Measurements from ENCODE around the gene C11orf21. TPM values are rescaled to one million over a fixed set of nuclear protein-coding genes. Genes with fewer than 3 reads are reported as not detected.
"Not testable (repeated sequence)": the region's sequence is repeated elsewhere in the genome, so short reads cannot be mapped to it uniquely, and the experiment has no call there.

The C11orf21 gene
- total RNA-seq, 2 experiments from 2014 or later = 3.5 to 4.2 TPM

- POLR2A ChIA-PET, CTCF ChIA-PET: not testable (repeated sequence)
Measured at GRCh38 chr11:2286350-2286749, 15.4 kb downstream of the C11orf21 start.

DNA sequence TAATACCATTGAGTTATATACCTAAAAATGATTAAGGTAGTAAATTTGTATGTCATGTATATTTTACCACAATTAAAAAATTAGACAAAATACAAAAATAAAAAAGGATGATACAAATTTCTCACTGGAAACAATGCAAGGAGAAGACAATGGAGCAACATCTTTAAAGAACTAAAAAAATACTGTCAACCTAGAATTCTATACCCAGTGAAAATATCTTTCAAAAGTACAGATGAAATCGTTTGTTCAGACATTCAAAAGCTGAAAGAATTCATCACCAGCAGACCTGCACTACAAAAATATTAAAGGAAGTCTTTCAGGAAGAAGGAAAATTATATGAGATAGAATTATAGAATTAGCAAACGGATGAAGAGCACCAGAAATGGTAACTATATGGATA is 21.5 kb downstream of the C11orf21 start:
- ChIA-PET POLR2A (no interaction called here), CTCF (interaction anchor here (0.7 kb wide), 1 partner anchor 604 kb away, joined by 3 read pairs; no protein-coding TSS in a partner anchor)

- ChIA-PET POLR2A (no interaction called here), CTCF (no interaction called here)
Measured at GRCh38 chr11:2277933-2278523, 23.7 kb downstream of the C11orf21 start.

DNA sequence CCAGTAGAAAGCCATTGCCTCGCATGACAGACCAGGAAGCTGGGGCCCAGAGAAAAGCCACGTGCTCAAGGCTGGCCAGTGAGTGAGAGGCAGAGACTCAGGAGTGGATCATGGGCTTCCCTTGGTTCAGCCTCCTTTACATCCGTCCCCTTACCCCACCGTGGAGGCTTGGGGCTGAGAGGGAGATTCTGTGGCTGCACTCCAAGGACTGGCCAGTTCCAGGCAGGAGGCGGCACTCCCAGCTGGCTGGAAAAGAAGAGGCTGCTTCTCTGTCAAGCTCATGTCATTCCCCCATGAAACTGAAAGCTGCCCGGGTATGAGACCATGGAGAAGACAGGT is 24.7 kb downstream of the C11orf21 start:
- CTCF ChIA-PET = no interaction called here

DNA sequence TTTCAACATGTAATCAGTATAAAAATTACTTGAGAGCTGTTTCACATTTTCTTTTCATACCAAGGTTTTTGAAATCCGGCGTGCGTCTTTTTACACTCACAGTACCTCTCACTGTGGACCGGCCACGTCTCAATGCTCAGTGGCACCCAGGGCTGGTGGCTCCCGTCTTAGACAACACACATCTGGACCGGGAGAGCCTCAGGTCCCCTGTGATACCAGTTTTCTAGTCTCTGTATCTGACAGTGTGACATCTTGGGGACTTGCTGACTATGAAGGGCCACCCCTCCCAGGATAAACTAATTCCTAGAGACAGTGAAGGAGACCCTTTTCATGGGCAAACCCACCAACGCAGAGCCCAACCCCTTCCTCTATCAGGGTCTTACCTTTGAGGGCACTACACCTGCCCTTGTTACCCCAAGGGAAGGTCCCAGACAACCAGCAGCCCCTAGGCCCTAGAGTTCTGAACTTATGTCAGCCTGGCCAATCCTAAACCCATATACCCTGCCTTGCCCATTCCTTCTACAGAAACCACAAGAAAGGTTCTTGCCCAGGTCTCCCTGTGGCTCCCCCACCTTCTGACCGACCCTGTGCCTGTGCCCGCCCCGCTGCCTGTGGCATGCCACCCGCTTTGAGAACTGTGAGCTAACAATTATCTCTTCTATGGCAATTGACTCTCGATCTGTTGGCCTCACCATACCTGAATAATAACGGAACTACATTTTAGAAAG is 25.3 kb downstream of the C11orf21 start:
- CTCF ChIA-PET = interaction anchor here (0.7 to 1.2 kb wide), 2 partner anchors 23 to 183 kb away, joined by 3 read pairs; no protein-coding TSS in a partner anchor
- POLR2A ChIA-PET = no interaction called here

More for the DNA sequence above, 24.7 kb downstream of the C11orf21 start:
- POLR2A ChIA-PET = no interaction called here

DNA sequence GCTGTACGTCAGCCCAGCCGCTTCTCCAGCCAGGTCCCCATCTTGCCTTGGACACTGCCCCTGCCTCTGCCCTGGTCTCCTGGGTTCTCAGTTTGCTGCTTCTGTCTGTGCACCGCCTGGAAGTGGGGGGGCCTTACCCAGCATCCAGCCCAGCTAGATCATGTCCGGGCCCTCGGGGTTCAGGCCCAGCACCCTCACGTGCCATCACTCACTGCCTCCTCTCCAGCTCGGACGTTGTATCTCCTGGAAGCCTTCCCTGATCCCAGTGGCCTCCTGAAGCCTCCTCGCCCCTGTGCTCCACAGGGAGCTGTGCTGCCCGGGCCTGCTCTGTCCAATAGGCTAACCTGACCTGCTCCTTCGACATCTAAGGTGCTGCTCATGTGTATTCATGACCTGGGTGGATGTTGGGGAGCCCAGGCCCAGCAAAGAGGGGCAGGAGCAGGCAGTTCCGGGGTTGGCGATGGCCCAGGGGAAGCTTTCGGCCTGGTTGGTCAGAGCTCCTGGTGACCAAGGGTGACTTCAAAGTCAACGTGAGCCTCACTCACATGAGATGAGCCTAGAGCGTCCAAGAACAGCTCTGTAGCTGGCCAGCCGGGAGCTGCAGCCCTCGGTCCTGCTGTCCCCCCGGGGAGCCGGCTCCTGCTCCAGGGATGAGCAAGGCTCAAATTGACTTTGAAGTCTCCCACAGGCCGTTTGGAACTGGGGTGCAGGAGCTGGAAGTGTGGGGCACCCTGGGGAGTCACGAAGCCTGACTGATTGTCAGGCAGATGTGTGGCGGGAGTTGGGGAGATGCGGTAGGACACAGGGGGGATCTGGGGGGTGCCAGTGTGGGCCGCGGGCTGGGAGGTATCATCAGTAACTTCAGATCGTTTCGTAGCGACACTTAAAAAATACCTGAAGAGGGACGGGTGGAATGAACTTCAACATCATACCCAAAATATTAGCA is 26.1 kb downstream of the C11orf21 start:
- POLR2A ChIA-PET = no interaction called here
- CTCF ChIA-PET = interaction anchor here (0.7 to 1.2 kb wide), 2 partner anchors 23 to 184 kb away, joined by 3 read pairs; no protein-coding TSS in a partner anchor

- POLR2A ChIA-PET = no interaction called here
- CTCF ChIA-PET = interaction anchor here (1.2 kb wide), 1 partner anchor 75 kb away, joined by 3 read pairs; no protein-coding TSS in a partner anchor
Measured at GRCh38 chr11:2273771-2274170, 27.9 kb downstream of the C11orf21 start.

GRCh38 chr11:2273311-2273710 is 28.4 kb downstream of the C11orf21 start:
- CTCF ChIA-PET = interaction anchor here (1.2 kb wide), 1 partner anchor 75 kb away, joined by 3 read pairs; no protein-coding TSS in a partner anchor

DNA sequence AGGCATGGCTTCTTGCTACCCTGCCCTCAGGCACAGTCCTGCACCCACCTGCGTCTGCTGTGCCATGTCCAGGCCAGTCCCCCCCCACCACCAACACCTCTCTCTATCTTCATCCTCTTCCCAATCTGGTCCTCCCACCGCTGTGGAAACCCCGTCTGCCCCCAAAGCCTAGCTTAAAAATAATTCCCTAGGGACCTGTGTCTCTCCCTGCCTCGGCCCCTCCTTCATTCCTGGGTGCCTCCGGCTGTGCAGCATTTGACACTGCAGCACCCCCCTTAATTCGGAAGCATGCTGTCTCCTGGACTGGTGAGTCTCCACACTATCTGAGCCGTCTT is 28.8 kb downstream of the C11orf21 start:
- POLR2A ChIA-PET = no interaction called here

More at GRCh38 chr11:2273311-2273710, 28.4 kb downstream of the C11orf21 start:
- POLR2A ChIA-PET = no interaction called here

DNA sequence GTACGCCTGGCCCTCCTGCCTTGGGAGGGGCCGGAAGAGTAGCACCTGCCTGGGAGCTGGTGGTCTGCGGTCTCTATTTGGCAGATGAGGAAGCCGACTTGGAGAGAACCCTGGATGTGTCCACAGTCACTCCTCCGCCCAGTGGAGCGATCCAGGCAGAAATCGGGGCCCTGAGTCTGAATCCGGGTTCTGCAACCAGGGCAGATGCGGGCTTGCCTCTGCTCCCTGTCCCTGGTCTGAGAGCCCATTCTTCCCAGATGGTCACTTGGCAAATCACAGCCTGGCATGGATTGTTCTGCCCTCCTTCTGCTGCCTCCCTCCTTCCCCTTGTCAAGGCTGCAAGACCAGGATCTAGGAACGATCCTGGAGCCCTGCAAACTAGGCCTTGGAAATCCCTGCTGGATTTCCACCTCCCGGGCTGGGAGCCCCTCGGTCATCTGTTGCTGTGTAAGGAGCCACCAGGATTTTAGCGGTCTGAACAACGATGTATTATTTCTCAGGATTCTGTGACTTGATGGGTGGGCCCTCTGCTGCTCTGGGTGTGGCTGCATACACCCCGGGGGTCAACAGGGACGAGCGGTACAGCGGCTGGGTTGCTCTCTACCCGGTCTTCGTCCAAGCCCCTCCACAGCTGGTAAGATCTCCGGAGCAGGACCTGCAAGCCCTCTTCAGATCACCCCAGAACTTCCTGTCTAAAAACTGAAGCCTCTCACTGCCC is 29.3 kb downstream of the C11orf21 start:
- POLR2A ChIA-PET = interaction anchor here (0.7 kb wide), 1 partner anchor 26 kb away, joined by 3 read pairs; no protein-coding TSS in a partner anchor
- CTCF ChIA-PET = interaction anchor here (1.2 kb wide), 1 partner anchor 74 kb away, joined by 3 read pairs; no protein-coding TSS in a partner anchor

More for the DNA sequence above, 28.8 kb downstream of the C11orf21 start:
- CTCF ChIA-PET = interaction anchor here (1.2 kb wide), 1 partner anchor 75 kb away, joined by 3 read pairs; no protein-coding TSS in a partner anchor

DNA sequence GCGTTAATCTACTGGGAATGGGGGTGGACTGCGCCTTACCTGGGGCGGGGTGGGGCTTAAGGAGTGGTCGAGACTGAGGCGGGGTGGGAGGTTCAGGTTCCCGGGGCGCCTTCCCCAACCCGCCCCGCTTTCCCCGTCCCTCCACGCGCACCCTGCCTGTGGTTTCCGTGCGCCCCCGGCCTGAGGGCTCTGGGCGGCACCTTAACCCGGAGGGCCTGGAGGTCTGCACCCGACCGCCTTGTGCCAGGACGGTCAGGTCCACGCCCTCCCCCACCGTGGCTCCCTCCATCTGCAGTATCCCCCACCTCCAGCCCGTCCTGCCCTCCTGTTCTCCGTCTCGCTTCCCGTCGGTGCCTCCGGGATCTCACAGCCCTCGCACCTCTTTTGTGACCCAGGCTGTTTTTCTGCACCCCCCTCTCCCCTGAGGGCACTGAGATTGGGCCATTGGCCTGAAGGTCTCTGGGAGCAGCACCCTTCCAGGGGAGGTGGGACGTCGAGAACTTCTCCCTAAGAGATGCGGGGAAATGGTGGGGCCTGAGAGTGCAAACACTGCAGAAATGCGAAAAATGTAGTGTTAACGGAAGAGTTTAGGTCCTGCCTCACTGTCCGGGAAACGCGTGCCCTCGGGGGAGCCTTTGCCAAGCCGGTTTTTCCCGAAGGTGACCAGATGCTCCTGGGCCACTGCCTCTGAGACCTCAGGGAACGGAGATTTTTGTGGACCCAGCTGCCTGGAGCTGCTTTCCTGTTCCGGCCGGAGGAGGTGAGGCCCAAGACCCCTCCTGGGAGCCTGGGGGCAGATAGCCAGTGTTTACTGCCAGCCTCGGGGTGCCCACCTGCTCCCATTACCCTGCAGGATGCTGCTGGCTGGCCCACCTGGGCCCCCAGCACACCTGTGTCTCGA is 30.1 kb downstream of the C11orf21 start:
- CTCF ChIA-PET = no interaction called here
- POLR2A ChIA-PET = interaction anchor here (0.7 kb wide), 1 partner anchor 27 kb away, joined by 3 read pairs; no protein-coding TSS in a partner anchor

GRCh38 chr11:2271077-2271326 is 30.7 kb downstream of the C11orf21 start:
- POLR2A ChIA-PET = no interaction called here
- CTCF ChIA-PET = no interaction called here

GRCh38 chr11:2270322-2271076 is 31.2 kb downstream of the C11orf21 start, which contains the start of gene ASCL2:
ASCL2 (minus strand) TSS chr11:2270588; CDS start chr11:2270332, 256 bp downstream.
- POLR2A ChIA-PET = no interaction called here
- CTCF ChIA-PET = interaction anchor here (1.1 to 1.4 kb wide), 2 partner anchors 35 to 78 kb away, joined by 3 to 4 read pairs; no protein-coding TSS in a partner anchor

- POLR2A ChIA-PET = interaction anchor here (0.6 kb wide), 1 partner anchor 151 kb away, joined by 3 read pairs; no protein-coding TSS in a partner anchor
Measured at GRCh38 chr11:2269601-2270321, 32.0 kb downstream of the C11orf21 start.

DNA sequence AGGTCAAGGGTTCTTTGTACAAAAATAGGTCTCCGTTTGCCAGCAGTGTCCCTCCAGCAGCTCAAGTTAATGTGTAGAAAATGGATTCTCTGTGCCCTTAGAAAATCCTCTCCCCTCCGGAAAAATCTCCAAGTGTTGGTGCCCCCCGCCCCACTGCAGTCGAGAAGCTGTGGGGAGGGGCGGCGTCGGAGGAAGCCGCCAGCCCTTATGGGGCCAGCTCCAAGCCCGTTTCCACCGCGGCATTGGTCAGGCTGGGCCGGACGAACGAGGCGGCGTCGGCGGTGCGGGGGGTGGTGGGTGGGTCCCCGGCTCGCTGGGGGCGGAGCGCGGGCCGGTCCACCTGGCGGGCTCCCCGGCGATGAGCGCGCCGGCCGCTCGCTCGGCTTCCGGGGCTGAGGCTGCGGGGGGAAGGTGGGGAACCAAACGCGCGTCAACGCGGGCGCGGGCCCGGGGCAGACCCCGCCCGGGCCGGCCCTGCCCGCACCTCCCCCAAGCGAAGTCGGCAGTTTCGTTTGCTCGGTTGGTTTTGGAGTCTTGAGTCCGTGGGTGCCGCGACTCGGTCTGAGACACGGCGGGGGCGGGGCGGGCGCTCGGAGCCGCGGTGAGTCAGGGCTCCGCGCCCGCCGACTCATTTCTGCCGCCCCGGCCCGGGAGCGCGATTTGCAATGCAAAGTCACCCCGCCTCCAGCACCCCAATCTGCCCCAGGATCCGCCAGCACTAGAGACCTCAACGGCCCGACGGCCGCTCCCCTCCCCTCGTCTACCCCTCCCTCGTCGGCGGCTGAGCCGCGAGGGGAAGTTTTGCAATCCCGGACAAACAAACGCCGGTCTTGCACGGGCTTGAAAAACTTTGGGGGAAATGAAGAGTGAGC is 32.8 kb downstream of the C11orf21 start:
- CTCF ChIA-PET = interaction anchor here (0.9 to 2.2 kb wide), 4 partner anchors 36 to 151 kb away, joined by 3 to 7 read pairs (median 4); no protein-coding TSS in a partner anchor
- POLR2A ChIA-PET = interaction anchor here (0.6 kb wide), 1 partner anchor 152 kb away, joined by 3 read pairs; no protein-coding TSS in a partner anchor

More at GRCh38 chr11:2269601-2270321, 32.0 kb downstream of the C11orf21 start:
- CTCF ChIA-PET = interaction anchor here (1.1 to 1.4 kb wide), 2 partner anchors 36 to 77 kb away, joined by 3 to 4 read pairs; no protein-coding TSS in a partner anchor

Data from activated CD8-positive, alpha-beta memory T cell treated with anti-CD3 and anti-CD28 coated beads for 36 hours (primary cell).